HEK293 (cell line): ENCODE measurements around the gene ARHGAP26.

Experiments used
- CTCF ChIA-PET: fragments of 350-600 bp; formaldehyde crosslinking; extraction: SDS; loops from one replicate; lab custom pipeline; 2021; ENCODE audit warnings: antibody characterized with exemption; lab: Yijun Ruan, JAX
- POLR2A ChIA-PET: fragments of 300-600 bp; formaldehyde crosslinking; extraction: SDS; loops from one replicate; lab custom pipeline; 2020; ENCODE audit warnings: antibody characterized with exemption, inconsistent platforms; lab: Yijun Ruan, JAX
- H3K27ac ChIP-seq: fragments of 200-500 bp; sonication (Bioruptor generic); 2 replicates; pipeline ENCODE4 v1.5.1; 2014; ENCODE audit warnings: low read depth, low read length, control low read depth, inconsistent platforms; ENCODE audit errors: extremely low read depth
- H3K36me3 ChIP-seq, 2 experiments: fragments of 200-500 bp in 1 of 2; sonication (Bioruptor generic) in 1 of 2; 1 replicate in 1 of 2; 2 replicates in 1 of 2; pipeline ENCODE4 v1.5.1; 2014 to 2017; ENCODE audit warnings: inconsistent platforms in 2 of 2, low read length in 2 of 2; ENCODE audit not compliant: control insufficient read depth in 2 of 2, insufficient read depth in 1 of 2
- H3K4me1 ChIP-seq: fragments of 200-500 bp; sonication (Bioruptor generic); 2 replicates; pipeline ENCODE4 v1.5.1; 2014; ENCODE audit warnings: mild to moderate bottlenecking, low read length, inconsistent platforms; ENCODE audit not compliant: control insufficient read depth, insufficient read depth
- H3K4me3 ChIP-seq: 2 replicates; pipeline ENCODE4 v1.5.1; 2011; ENCODE audit warnings: low read depth, mild to moderate bottlenecking, control low read depth, low read length, moderate library complexity
- H3K9me3 ChIP-seq: fragments of 200-500 bp; sonication (Bioruptor generic); 2 replicates; pipeline ENCODE4 v1.5.1; 2014; ENCODE audit warnings: low read depth, low read length, inconsistent platforms; ENCODE audit not compliant: control insufficient read depth, insufficient read depth
- GLIS1 ChIP-seq: fragments of 450-650 bp; formaldehyde crosslinking; IDR thresholded peaks from 2 replicates; pipeline ENCODE4 v1.5.1; 2016; ENCODE audit warnings: missing biosample characterization, missing genetic modification characterization
- KLF16 ChIP-seq: fragments of 450-650 bp; formaldehyde crosslinking; IDR thresholded peaks from 2 replicates; pipeline ENCODE4 v1.5.1; 2017; ENCODE audit warnings: missing biosample characterization, missing genetic modification characterization
- OSR2 ChIP-seq: fragments of 450-650 bp; formaldehyde crosslinking; IDR thresholded peaks from 2 replicates; pipeline ENCODE4 v1.5.1; 2016; ENCODE audit warnings: missing biosample characterization, missing genetic modification characterization
- OVOL3 ChIP-seq: fragments of 450-650 bp; formaldehyde crosslinking; IDR thresholded peaks from 2 replicates; pipeline ENCODE4 v1.5.1; 2016; ENCODE audit warnings: missing biosample characterization, missing genetic modification characterization
- SALL2 ChIP-seq: fragments of 450-650 bp; formaldehyde crosslinking; IDR thresholded peaks from 2 replicates; pipeline ENCODE4 v1.5.0; 2017; ENCODE audit warnings: missing biosample characterization, mild to moderate bottlenecking, missing genetic modification characterization, borderline replicate concordance
- SP7 ChIP-seq: fragments of 450-650 bp; formaldehyde crosslinking; IDR thresholded peaks from 2 replicates; pipeline ENCODE4 v1.5.1; 2016; ENCODE audit warnings: missing biosample characterization, missing genetic modification characterization
- YY2 ChIP-seq: fragments of 450-650 bp; formaldehyde crosslinking; IDR thresholded peaks from 2 replicates; pipeline ENCODE4 v1.5.1; 2016; ENCODE audit warnings: missing biosample characterization, missing genetic modification characterization
- ZFP3 ChIP-seq: fragments of 450-650 bp; formaldehyde crosslinking; IDR thresholded peaks from 2 replicates; pipeline ENCODE4 v1.5.1; 2016; ENCODE audit warnings: low read depth, missing biosample characterization, missing genetic modification characterization
- ZIC2 ChIP-seq: fragments of 450-650 bp; formaldehyde crosslinking; IDR thresholded peaks from 2 replicates; pipeline ENCODE4 v1.5.1; 2016; ENCODE audit warnings: missing biosample characterization, missing genetic modification characterization
- ZNF10 ChIP-seq: fragments of 450-650 bp; formaldehyde crosslinking; IDR thresholded peaks from 2 replicates; pipeline ENCODE4 v1.5.1; 2017; ENCODE audit warnings: missing biosample characterization, missing genetic modification characterization
- ZNF16 ChIP-seq: fragments of 450-650 bp; formaldehyde crosslinking; IDR thresholded peaks from 2 replicates; pipeline ENCODE4 v1.5.1; 2016; ENCODE audit warnings: low read depth, missing biosample characterization, missing genetic modification characterization
- ZNF19 ChIP-seq: fragments of 450-650 bp; formaldehyde crosslinking; IDR thresholded peaks from 2 replicates; pipeline ENCODE4; 2016; ENCODE audit warnings: missing biosample characterization, missing genetic modification characterization, low read depth
- ZNF26 ChIP-seq: fragments of 450-650 bp; formaldehyde crosslinking; IDR thresholded peaks from 2 replicates; pipeline ENCODE4 v1.5.1; 2016; ENCODE audit warnings: missing biosample characterization, missing genetic modification characterization
- ZNF398 ChIP-seq: fragments of 450-650 bp; formaldehyde crosslinking; IDR thresholded peaks from 2 replicates; pipeline ENCODE4 v1.5.1; 2017; ENCODE audit warnings: missing biosample characterization, missing genetic modification characterization
- ZNF433 ChIP-seq: fragments of 450-650 bp; formaldehyde crosslinking; IDR thresholded peaks from 2 replicates; pipeline ENCODE4 v1.5.1; 2016; ENCODE audit warnings: missing biosample characterization, missing genetic modification characterization, low read depth
- ZNF488 ChIP-seq: fragments of 450-650 bp; formaldehyde crosslinking; IDR thresholded peaks from 2 replicates; pipeline ENCODE4 v1.5.1; 2016; ENCODE audit warnings: missing biosample characterization, missing genetic modification characterization
- ZNF513 ChIP-seq: fragments of 450-650 bp; IDR thresholded peaks from 2 replicates; pipeline ENCODE4 v1.5.1; 2018; ENCODE audit warnings: missing biosample characterization, missing genetic modification characterization
- ZNF518A ChIP-seq: fragments of 450-650 bp; formaldehyde crosslinking; conservative IDR thresholded peaks from 2 replicates; pipeline ENCODE4 v1.5.1; 2016; ENCODE audit warnings: low read depth, missing biosample characterization, missing genetic modification characterization
- ZNF596 ChIP-seq: fragments of 450-650 bp; IDR thresholded peaks from 2 replicates; pipeline ENCODE4 v1.5.0; 2018; ENCODE audit warnings: missing biosample characterization, mild to moderate bottlenecking, missing genetic modification characterization, moderate library complexity
- ZNF600 ChIP-seq: fragments of 450-650 bp; formaldehyde crosslinking; IDR thresholded peaks from 2 replicates; pipeline ENCODE4 v1.5.1; 2016; ENCODE audit warnings: missing biosample characterization, missing genetic modification characterization
- ZNF621 ChIP-seq: fragments of 450-650 bp; formaldehyde crosslinking; IDR thresholded peaks from 2 replicates; pipeline ENCODE4 v1.5.1; 2017; ENCODE audit warnings: missing biosample characterization, missing genetic modification characterization
- ZNF629 ChIP-seq: fragments of 450-650 bp; formaldehyde crosslinking; IDR thresholded peaks from 2 replicates; pipeline ENCODE4 v1.5.1; 2017; ENCODE audit warnings: missing biosample characterization, missing genetic modification characterization
- ZNF701 ChIP-seq: fragments of 450-650 bp; formaldehyde crosslinking; IDR thresholded peaks from 2 replicates; pipeline ENCODE4 v1.5.1; 2016; ENCODE audit warnings: missing biosample characterization, missing genetic modification characterization
- ZSCAN30 ChIP-seq: fragments of 450-650 bp; IDR thresholded peaks from 2 replicates; pipeline ENCODE4 v1.5.1; 2018; ENCODE audit warnings: missing biosample characterization, mild to moderate bottlenecking, missing genetic modification characterization, moderate library complexity

Gene ARHGAP26

GRCh38 chr5:142857405-142857804 lies 87.2 kb downstream of the ARHGAP26 start:
- CTCF ChIA-PET, result interaction anchor here (1.2 kb wide), 1 partner anchor 9 kb away, joined by 3 read pairs; no protein-coding TSS in a partner anchor
- Histone ChIP-seq H3K4me1 (no peaks in the 10 kb centered on the region), H3K9me3 (no peaks in the 10 kb centered on the region), H3K27ac (no peak overlapping the region), H3K36me3 (no peaks in the 10 kb centered on the region), H3K4me3 (no peak overlapping the region)
- TF ChIP-seq OSR2 (no peak), OVOL3 (tag by site-specific recombination) (no peak), ZFP3 (tag by site-specific recombination) (no peak), YY2 (tag by site-specific recombination) (no peak), ZNF513 (tag by site-specific recombination) (no peak), ZNF10 (tag by site-specific recombination) (no peak), ZNF398 (tag by site-specific recombination) (no peak), ZNF600 (no peak), ZNF621 (tag by site-specific recombination) (no peak), ZNF629 (tag by site-specific recombination) (no peak), ZNF701 (tag by site-specific recombination) (no peak), ZNF488 (tag by site-specific recombination) (no peak), SP7 (tag by site-specific recombination) (no peak), GLIS1 (tag by site-specific recombination) (no peak), ZSCAN30 (no peak), ZIC2 (no peak)
- POLR2A ChIA-PET, result no interaction called here

GRCh38 chr5:142859037-142859436 lies 88.9 kb downstream of the ARHGAP26 start:
- no peaks in the 10 kb centered on the region for H3K36me3 ChIP-seq
- ChIA-PET POLR2A (no interaction called here), CTCF (interaction anchor here (1.2 to 2.5 kb wide), 2 partner anchors 142 to 146 kb away, joined by 9 to 12 read pairs; no protein-coding TSS in a partner anchor)
- H3K4me1 ChIP-seq, result no peaks in the 10 kb centered on the region
- no peak overlapping the region for H3K4me3 ChIP-seq
- H3K27ac ChIP-seq, result no peak overlapping the region
- no peaks in the 10 kb centered on the region for H3K9me3 ChIP-seq
- TF ChIP-seq ZNF596 (tag by site-specific recombination), result no peak
- no peak for TF ChIP-seq ZNF26 (tag by site-specific recombination)
- TF ChIP-seq KLF16 (tag by site-specific recombination), result no peak
- TF ChIP-seq ZNF19 (tag by site-specific recombination), result no peak
- no peak for TF ChIP-seq ZNF16 (tag by site-specific recombination)
- no peak for TF ChIP-seq ZNF518A (tag by site-specific recombination)
- no peak for TF ChIP-seq ZNF433 (tag by site-specific recombination)
- TF ChIP-seq SALL2 (tag by site-specific recombination), result no peak
